Body of pancreas (tissue), 4 donors: ENCODE measurements around the gene HCLS1.

Experiments used
- POLR2A ChIP-seq, 3 donors: fragments of 450-650 bp; IDR thresholded peaks; one replicate each; pipeline ENCODE4 v1.6.1; 2016; ENCODE audit warnings: antibody characterized with exemption in 3 of 3, mild to moderate bottlenecking in 2 of 3
- TF ChIP-seq, protein P1 (sequence below), 7 experiments: fragments of 450-650 bp in 4 of 7; fragments of 200-600 bp in 3 of 7; sonication (generic) in 3 of 7; IDR thresholded peaks; one replicate each; pipeline ENCODE4 v1.5.1; 2016 to 2019; ENCODE audit warnings: antibody characterized with exemption in 7 of 7

DNA sequence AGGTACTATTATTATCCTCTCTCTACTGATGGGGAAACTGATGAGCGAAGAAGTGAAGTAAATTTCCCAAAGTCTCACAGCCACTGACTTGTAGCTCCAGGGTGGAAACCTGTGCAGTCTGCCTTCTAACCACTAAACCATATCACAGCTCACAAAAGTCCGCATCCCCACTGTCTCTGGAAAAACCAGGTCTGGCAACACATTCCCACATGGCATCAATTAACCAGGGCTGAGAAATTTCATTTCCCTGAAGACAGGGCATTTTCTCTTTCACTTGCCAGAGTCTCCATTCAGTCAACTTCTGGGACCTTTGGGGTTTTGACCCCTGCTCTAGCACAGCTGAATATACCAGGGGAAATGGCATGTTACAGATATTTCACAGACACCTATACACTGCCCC, 41.0 kb downstream of the HCLS1 start:
- TF ChIP-seq, protein P1, sequence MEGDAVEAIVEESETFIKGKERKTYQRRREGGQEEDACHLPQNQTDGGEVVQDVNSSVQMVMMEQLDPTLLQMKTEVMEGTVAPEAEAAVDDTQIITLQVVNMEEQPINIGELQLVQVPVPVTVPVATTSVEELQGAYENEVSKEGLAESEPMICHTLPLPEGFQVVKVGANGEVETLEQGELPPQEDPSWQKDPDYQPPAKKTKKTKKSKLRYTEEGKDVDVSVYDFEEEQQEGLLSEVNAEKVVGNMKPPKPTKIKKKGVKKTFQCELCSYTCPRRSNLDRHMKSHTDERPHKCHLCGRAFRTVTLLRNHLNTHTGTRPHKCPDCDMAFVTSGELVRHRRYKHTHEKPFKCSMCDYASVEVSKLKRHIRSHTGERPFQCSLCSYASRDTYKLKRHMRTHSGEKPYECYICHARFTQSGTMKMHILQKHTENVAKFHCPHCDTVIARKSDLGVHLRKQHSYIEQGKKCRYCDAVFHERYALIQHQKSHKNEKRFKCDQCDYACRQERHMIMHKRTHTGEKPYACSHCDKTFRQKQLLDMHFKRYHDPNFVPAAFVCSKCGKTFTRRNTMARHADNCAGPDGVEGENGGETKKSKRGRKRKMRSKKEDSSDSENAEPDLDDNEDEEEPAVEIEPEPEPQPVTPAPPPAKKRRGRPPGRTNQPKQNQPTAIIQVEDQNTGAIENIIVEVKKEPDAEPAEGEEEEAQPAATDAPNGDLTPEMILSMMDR (IDR thresholded peaks at IDR 0.05), result no peak
- no peak for TF ChIP-seq POLR2A (IDR thresholded peaks at IDR 0.05)
